PFSK-1 (cell line): ENCODE results near the gene WDFY3.

Experiments used
- FOXP2 ChIP-seq: optimal IDR thresholded peaks from 2 replicates; pipeline ENCODE3; 2011; ENCODE audit warnings: borderline replicate concordance, control low read depth, inconsistent platforms; ENCODE audit not compliant: insufficient read depth; ENCODE audit errors: extremely low read length, extremely low read depth
- POLR2AphosphoS5 ChIP-seq: IDR thresholded peaks from 2 replicates; pipeline ENCODE4 v1.6.1; 2012; ENCODE audit warnings: low read depth, mild to moderate bottlenecking, control low read depth, low read length, moderate library complexity
- TAF1 ChIP-seq: IDR thresholded peaks from 2 replicates; pipeline ENCODE4 v1.6.1; 2012; ENCODE audit warnings: low read length, control low read depth, borderline replicate concordance; ENCODE audit not compliant: insufficient read depth
- TF ChIP-seq, protein P1 (sequence below), 2 experiments: IDR thresholded peaks; 2 replicates each; pipeline versions ENCODE4 v1.6.1 to v1.8.0; 2011 to 2012; ENCODE audit warnings: low read depth in 2 of 2, low read length in 2 of 2, control low read depth in 1 of 2, inconsistent platforms in 1 of 2, mild to moderate bottlenecking in 1 of 2, moderate library complexity in 1 of 2; ENCODE audit not compliant: insufficient read depth in 1 of 2

DNA sequence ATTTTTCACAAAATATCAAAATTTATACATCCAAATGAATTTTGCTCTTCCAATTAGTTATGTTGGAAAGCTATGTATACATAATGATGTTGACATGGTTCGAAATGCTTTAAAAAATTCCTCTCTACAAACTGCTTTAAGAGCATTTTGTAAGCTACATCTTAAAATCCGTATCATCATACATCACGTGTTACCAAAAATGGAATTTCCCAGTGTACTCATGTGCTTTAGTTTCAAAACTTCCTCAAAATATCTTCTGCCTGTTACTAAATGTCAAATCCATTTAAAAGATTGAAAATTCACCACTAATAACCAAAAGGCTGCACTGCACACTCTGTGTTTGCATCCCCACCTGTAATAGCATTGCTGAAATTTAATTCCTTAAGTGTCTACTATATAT lies 87.9 kb downstream of the WDFY3 start:
- TF ChIP-seq FOXP2 (no peak), POLR2AphosphoS5 (no peak), TAF1 (no peak)
- TF ChIP-seq, protein P1, sequence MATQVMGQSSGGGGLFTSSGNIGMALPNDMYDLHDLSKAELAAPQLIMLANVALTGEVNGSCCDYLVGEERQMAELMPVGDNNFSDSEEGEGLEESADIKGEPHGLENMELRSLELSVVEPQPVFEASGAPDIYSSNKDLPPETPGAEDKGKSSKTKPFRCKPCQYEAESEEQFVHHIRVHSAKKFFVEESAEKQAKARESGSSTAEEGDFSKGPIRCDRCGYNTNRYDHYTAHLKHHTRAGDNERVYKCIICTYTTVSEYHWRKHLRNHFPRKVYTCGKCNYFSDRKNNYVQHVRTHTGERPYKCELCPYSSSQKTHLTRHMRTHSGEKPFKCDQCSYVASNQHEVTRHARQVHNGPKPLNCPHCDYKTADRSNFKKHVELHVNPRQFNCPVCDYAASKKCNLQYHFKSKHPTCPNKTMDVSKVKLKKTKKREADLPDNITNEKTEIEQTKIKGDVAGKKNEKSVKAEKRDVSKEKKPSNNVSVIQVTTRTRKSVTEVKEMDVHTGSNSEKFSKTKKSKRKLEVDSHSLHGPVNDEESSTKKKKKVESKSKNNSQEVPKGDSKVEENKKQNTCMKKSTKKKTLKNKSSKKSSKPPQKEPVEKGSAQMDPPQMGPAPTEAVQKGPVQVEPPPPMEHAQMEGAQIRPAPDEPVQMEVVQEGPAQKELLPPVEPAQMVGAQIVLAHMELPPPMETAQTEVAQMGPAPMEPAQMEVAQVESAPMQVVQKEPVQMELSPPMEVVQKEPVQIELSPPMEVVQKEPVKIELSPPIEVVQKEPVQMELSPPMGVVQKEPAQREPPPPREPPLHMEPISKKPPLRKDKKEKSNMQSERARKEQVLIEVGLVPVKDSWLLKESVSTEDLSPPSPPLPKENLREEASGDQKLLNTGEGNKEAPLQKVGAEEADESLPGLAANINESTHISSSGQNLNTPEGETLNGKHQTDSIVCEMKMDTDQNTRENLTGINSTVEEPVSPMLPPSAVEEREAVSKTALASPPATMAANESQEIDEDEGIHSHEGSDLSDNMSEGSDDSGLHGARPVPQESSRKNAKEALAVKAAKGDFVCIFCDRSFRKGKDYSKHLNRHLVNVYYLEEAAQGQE (IDR thresholded peaks at IDR 0.05; ENCODE audit: insufficient read depth in 1 of 2, low read depth in 2 of 2, low read length in 2 of 2) = no peak
